Stomach (tissue), 9 donors: ENCODE measurements around the gene BBS7. TPM values are rescaled to one million over a fixed set of nuclear protein-coding genes. Genes with fewer than 3 reads are reported as not detected.

ENCODE experiments used
- DNase-seq, 2 donors: peaks; one replicate each; pipeline versions ENCODE4 v3.0.0 to v3.0.0-alpha.2; 2013 to 2019
- H3K27ac ChIP-seq, 5 donors: fragments of 200-600 bp in 4 of 5; sonication (generic) in 4 of 5; one replicate each; pipeline ENCODE4 v1.5.1; 2013 to 2019; ENCODE audit warnings: mild to moderate bottlenecking in 1 of 5, moderate library complexity in 1 of 5
- H3K27me3 ChIP-seq, 3 donors: fragments of 200-600 bp; sonication (generic); one replicate each; pipeline ENCODE4 v1.5.1; 2017 to 2019; ENCODE audit warnings: mixed run types in 1 of 3
- H3K36me3 ChIP-seq, 4 donors: fragments of 200-600 bp; sonication (generic); 1 replicate in 3 of 4; 2 replicates in 1 of 4; pipeline ENCODE4 v1.5.1; 2016 to 2019
- H3K4me1 ChIP-seq, 4 donors: fragments of 200-600 bp; sonication (generic); one replicate each; pipeline ENCODE4 v1.5.1; 2016 to 2019
- H3K4me3 ChIP-seq, 4 donors: fragments of 200-600 bp; sonication (generic) in 3 of 4; one replicate each; pipeline ENCODE4 v1.5.1; 2016 to 2019; ENCODE audit warnings: mild to moderate bottlenecking in 1 of 4
- H3K9me3 ChIP-seq, 4 donors: fragments of 200-600 bp; sonication (generic); one replicate each; pipeline ENCODE4 v1.5.1; 2016 to 2019
- CTCF ChIP-seq, 7 experiments: fragments of 450-650 bp in 4 of 7; fragments of 200-600 bp in 3 of 7; sonication (generic) in 3 of 7; IDR thresholded peaks; one replicate each; pipeline ENCODE4 v1.5.1; 2016 to 2019; ENCODE audit warnings: antibody characterized with exemption in 7 of 7, control low read depth in 2 of 7, mild to moderate bottlenecking in 1 of 7
- EP300 ChIP-seq: sonication (generic); formaldehyde crosslinking; IDR thresholded peaks from one replicate; pipeline ENCODE4 v1.6.1; 2017; ENCODE audit warnings: antibody characterized with exemption
- POLR2A ChIP-seq, 4 donors: fragments of 450-650 bp; IDR thresholded peaks; one replicate each; pipeline ENCODE4 v1.6.1; 2016; ENCODE audit warnings: antibody characterized with exemption in 4 of 4, control low read depth in 2 of 4, mild to moderate bottlenecking in 1 of 4, moderate library complexity in 1 of 4
- POLR2AphosphoS5 ChIP-seq, 3 donors: sonication (generic); formaldehyde crosslinking; IDR thresholded peaks; one replicate each; pipeline ENCODE4 v1.6.1; 2016; ENCODE audit warnings: antibody characterized with exemption in 3 of 3
- WGBS, 5 donors: extraction: QIAGEN DNeasy Blood & Tissue Kit in 3 of 5; methylation state at CpG; one replicate each; pipeline versions ENCODE4 v1.1.5 to v1.1.7; 2013 to 2018; 5-methylcytosine and 5-hydroxymethylcytosine counted together
- intact Hi-C: fragments of 100-400 bp; cut with DNase I; formaldehyde crosslinking; loops from one replicate; pipeline ENCODE4 v1.15.1; 2023; ENCODE audit warnings: low total_unique reads
- polyA plus RNA-seq, 3 donors: library from polyadenylated mRNA; stranded (reverse); fragments of 200-250 nt; gene quantifications; one replicate each; pipeline ENCODE4 v1.2.3, GENCODE V29; 2013
- total RNA-seq, 5 donors: library from RNA; depleted of rRNA; stranded (reverse); fragments of >200 nt; gene quantifications; one replicate each; pipeline versions ENCODE4 v1.1.0 to v1.2.3, GENCODE V29; 2014 to 2016
- donor health status: healthy with polysubstance abuse.
- donor health status: Bipolar disorder and iron deficiency.
- donor health status: healthy.

BBS7 gene
- total and polyA plus RNA-seq, 8 donors = 6.7 to 22.2 (median 12.7) TPM

DNA sequence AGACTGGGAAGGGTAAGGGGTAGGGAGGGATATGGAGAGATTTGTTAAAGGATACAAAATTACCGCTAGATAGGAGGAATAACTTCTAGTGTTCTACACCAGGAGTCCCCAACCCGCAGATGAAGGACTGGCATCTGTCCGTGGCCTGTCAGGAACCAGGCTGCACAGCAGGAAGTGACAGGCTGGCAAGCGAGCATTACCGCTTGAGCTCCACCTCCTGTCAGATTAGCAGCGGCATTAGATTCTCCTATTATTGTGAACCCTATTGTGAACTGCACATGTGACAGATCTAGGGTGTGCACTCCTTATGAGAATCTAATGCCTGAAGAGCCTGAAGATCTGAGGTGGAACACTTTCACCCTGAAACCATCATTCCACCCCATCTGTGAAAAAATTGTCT, 27.9 kb upstream of the BBS7 start:
- Histone ChIP-seq H3K4me3 (no peak overlapping the region), H3K36me3 (no peaks in the 10 kb centered on the region), H3K27me3 (no peaks in the 10 kb centered on the region), H3K27ac (no peak overlapping the region), H3K9me3 (no peaks in the 10 kb centered on the region), H3K4me1 (no peaks in the 10 kb centered on the region)
- TF ChIP-seq POLR2AphosphoS5 (IDR thresholded peaks at IDR 0.05) (no peak), CTCF (IDR thresholded peaks at IDR 0.05) (no peak), POLR2A (IDR thresholded peaks at IDR 0.05) (no peak), EP300 (no peak)
- intact Hi-C loops = no loop called here
- no peak for DNase-seq
- 26 to 38% (median 32%) methylated on average over 6 of the region's 6 CpGs for WGBS, 5 donors

DNA sequence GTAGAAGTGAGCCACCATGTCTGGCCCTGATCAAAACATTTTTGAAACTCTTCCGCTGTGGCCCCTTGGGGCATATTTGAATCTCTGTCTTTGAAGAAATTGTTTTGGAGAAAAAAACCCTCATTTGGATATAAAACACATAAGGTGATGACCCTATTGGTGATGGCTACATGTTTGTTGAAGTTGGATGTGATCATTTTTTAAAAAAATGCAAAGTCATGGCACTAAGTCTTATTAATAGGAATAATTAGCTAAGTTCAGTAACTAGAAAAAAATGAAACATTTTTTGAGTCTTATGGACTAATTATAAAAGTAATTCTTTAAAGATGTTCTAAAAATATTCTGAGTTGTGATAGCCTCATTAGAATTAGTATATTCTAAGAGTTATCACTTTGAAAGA, 17.9 kb upstream of the BBS7 start:
- Histone ChIP-seq H3K9me3 (no peaks in the 10 kb centered on the region), H3K4me1 (no peaks in the 10 kb centered on the region), H3K36me3 (no peaks in the 10 kb centered on the region), H3K4me3 (no peak overlapping the region), H3K27ac (no peak overlapping the region), H3K27me3 (no peaks in the 10 kb centered on the region)
- WGBS, 5 donors = 94 to 100% (median 98%) methylated on average over 1 of the region's 1 CpG
- no peak for DNase-seq
- intact Hi-C loops = no loop called here
- TF ChIP-seq EP300 (no peak), POLR2AphosphoS5 (IDR thresholded peaks at IDR 0.05) (no peak), CTCF (IDR thresholded peaks at IDR 0.05) (no peak), POLR2A (IDR thresholded peaks at IDR 0.05) (no peak)

DNA sequence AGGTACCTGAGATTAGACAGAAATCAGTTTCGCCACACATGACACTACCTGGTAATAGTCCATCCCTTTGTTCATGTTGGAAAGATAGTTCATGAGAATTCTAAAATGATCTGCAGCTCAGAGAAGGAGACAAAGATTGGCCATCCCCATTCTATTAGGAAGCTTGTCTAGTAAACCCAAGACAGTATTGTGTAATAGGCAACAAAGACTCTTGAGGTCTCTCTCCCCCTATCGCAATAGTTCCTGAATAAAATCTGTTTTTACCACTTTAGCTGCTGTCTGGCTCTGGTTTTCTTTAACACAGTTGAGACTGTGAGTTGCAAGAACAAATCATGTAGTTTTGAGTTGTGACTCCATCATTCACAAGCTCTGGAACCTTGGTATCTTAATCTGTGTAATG, 14.8 kb upstream of the BBS7 start:
- Histone ChIP-seq H3K27ac (no peak overlapping the region), H3K9me3 (no peaks in the 10 kb centered on the region), H3K4me3 (no peak overlapping the region), H3K27me3 (no peaks in the 10 kb centered on the region), H3K4me1 (no peaks in the 10 kb centered on the region), H3K36me3 (no peaks in the 10 kb centered on the region)
- intact Hi-C loops = no loop called here
- 85 to 96% (median 91%) methylated on average over 2 of the region's 2 CpGs for WGBS, 5 donors
- no peak for TF ChIP-seq EP300
- no peak for DNase-seq

GRCh38 chr4:121881158-121881557, 10.9 kb upstream of the BBS7 start:
- no peak for TF ChIP-seq EP300
- no peak for TF ChIP-seq POLR2A (IDR thresholded peaks at IDR 0.05)
- TF ChIP-seq CTCF (IDR thresholded peaks at IDR 0.05) = no peak

DNA sequence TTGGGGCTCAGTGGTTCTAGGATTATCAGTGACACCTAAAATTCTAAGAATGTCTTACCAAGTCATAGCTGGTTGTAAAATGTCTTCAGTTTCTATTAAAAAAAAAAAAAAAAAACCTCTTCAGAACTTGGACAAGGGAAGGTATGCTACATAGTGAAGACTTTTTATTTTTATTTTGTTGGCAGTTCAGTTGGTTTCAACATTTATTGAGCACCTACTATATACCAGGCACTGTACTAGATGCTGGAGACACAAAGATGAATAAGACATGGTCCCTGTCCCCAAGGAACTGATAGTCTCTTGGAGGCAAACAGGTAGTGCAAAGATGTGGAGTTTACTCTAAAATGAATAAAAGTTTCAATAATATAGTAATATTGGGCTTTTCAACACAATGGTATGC, 8.9 kb upstream of the BBS7 start:
- intact Hi-C loops = no loop called here
- H3K9me3 ChIP-seq = no peaks in the 10 kb centered on the region
- H3K4me3 ChIP-seq = no peak overlapping the region
- H3K27me3 ChIP-seq = peaks cover 0 to 10% (median 0%) of the 10 kb centered on the region in 3 donors
- no peak overlapping the region for H3K27ac ChIP-seq
- TF ChIP-seq CTCF (IDR thresholded peaks at IDR 0.05) (no peak), EP300 (no peak), POLR2A (IDR thresholded peaks at IDR 0.05) (no peak), POLR2AphosphoS5 (IDR thresholded peaks at IDR 0.05) (no peak)
- no peaks in the 10 kb centered on the region for H3K36me3 ChIP-seq
- DNase-seq = no peak
- H3K4me1 ChIP-seq = no peaks in the 10 kb centered on the region

More at GRCh38 chr4:121881158-121881557, 10.9 kb upstream of the BBS7 start:
- Histone ChIP-seq H3K9me3 (no peaks in the 10 kb centered on the region), H3K4me1 (no peaks in the 10 kb centered on the region), H3K27me3 (peaks cover 0 to 7% (median 0%) of the 10 kb centered on the region in 3 donors), H3K27ac (no peak overlapping the region), H3K36me3 (no peaks in the 10 kb centered on the region), H3K4me3 (no peak overlapping the region)
- DNase-seq = no peak
- WGBS, 5 donors = 59 to 82% (median 74%) methylated on average over 3 of the region's 3 CpGs
- intact Hi-C loops = no loop called here
